HT1080 (cell line): ENCODE measurements around the gene ZNF181. TPM values are rescaled to one million over a fixed set of nuclear protein-coding genes. Genes with fewer than 3 reads are reported as not detected.

Source experiments
- DNase-seq: peaks from one replicate; pipeline ENCODE4 v3.0.0-alpha.2; 2015; ENCODE audit warnings: low read depth
- total RNA-seq: library from RNA; depleted of rRNA; stranded (reverse); fragments of >200 nt; shearing (Covaris generic); gene quantifications from 2 replicates; pipeline ENCODE4 v1.2.3, GENCODE V29; 2014; rRNA removed

ZNF181 gene
- total RNA-seq, 1 experiment from 2014 or later = 6.6 TPM

- DNase-seq = no peak
Measured at GRCh38 chr19:34757441-34757840, 23.4 kb downstream of the ZNF181 start.

- DNase-seq = no peak
Measured at GRCh38 chr19:34759218-34759917, 25.3 kb downstream of the ZNF181 start.

GRCh38 chr19:34766386-34766785 lies 32.3 kb downstream of the ZNF181 start:
- no peak for DNase-seq

GRCh38 chr19:34767951-34768350 lies 33.9 kb downstream of the ZNF181 start:
- DNase-seq = no peak

GRCh38 chr19:34772697-34773554 lies 38.9 kb downstream of the ZNF181 start, which contains the start of gene ZNF599:
Gene ZNF599, minus strand, starts transcription at chr19:34773215. Its CDS starts 374 bp downstream, at chr19:34772841.
- peak; percentile 86 for DNase-seq

- DNase-seq = no peak
Measured at GRCh38 chr19:34773555-34773864, 39.5 kb downstream of the ZNF181 start.

GRCh38 chr19:34774857-34775256 lies 40.8 kb downstream of the ZNF181 start:
- no peak for DNase-seq

- DNase-seq = no peak
Measured at GRCh38 chr19:34778342-34778741, 44.3 kb downstream of the ZNF181 start.

- no peak for DNase-seq
Measured at GRCh38 chr19:34779652-34780051, 45.6 kb downstream of the ZNF181 start.

GRCh38 chr19:34786236-34786635 lies 52.2 kb downstream of the ZNF181 start:
- DNase-seq = no peak

- DNase-seq = no peak
Measured at GRCh38 chr19:34787059-34787824, 53.2 kb downstream of the ZNF181 start.

- DNase-seq = no peak
Measured at GRCh38 chr19:34788074-34788473, 54.0 kb downstream of the ZNF181 start.

GRCh38 chr19:34793565-34793964 lies 59.5 kb downstream of the ZNF181 start:
- DNase-seq = no peak

- DNase-seq = no peak
Measured at GRCh38 chr19:34794066-34794960, 60.3 kb downstream of the ZNF181 start.

Other genes starting within 250 kb of the ZNF181 start
- gene SCGB2B2, start 57.1 kb upstream of the ZNF181 start, total RNA-seq = not detected in 2 replicates
- gene ZNF302, start 56.6 kb upstream of the ZNF181 start, total RNA-seq = 11.8 and 12.3 TPM in 2 replicates
- gene ZNF599, start 39.0 kb downstream of the ZNF181 start, total RNA-seq = 7.0 and 7.2 TPM in 2 replicates
- gene ZNF30, start 192.7 kb downstream of the ZNF181 start, total RNA-seq = 3.1 and 3.2 TPM in 2 replicates
- gene ZNF792, start 230.0 kb downstream of the ZNF181 start, total RNA-seq = 1.2 and 1.8 TPM in 2 replicates